ENCODE data around the gene SPINT2.

The SPINT2 gene

DNA sequence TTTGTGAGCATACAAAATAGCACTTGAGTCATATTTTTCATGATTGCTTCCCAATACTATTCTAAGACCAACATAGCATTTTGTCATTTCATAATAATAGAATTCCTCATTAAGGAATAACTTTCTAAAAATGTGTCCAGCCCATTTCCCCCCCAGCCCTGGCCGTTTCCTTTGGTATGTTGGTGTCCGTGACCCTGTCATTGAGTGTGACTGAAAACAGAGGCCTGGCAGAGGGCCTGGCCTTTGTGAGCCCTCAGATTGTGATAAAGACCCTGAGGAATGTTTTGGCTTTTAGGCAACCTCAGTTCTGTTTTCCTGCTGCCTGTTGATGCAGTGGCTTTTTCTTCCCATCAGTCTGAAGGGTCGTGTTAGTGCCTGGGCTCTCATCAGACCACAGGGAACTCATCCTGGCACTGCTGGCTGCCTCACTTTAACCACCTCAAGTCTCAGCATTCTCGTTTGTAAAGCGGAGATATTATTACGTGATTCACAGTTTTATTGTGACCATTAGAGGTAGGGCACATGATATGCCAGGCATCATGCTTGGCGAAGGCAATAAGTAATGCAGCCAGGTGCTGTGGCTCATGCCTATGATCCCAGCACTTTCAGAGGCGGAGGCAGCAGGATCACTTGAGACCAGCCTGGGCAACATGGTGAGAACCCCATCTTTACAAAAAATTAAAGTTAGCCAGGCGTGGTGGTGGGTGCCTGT is 13.8 kb downstream of the SPINT2 start:
- no peak overlapping the region for H3K4me3 ChIP-seq (ENCODE audit: low read depth, low read length)
- TF ChIP-seq, protein P1, sequence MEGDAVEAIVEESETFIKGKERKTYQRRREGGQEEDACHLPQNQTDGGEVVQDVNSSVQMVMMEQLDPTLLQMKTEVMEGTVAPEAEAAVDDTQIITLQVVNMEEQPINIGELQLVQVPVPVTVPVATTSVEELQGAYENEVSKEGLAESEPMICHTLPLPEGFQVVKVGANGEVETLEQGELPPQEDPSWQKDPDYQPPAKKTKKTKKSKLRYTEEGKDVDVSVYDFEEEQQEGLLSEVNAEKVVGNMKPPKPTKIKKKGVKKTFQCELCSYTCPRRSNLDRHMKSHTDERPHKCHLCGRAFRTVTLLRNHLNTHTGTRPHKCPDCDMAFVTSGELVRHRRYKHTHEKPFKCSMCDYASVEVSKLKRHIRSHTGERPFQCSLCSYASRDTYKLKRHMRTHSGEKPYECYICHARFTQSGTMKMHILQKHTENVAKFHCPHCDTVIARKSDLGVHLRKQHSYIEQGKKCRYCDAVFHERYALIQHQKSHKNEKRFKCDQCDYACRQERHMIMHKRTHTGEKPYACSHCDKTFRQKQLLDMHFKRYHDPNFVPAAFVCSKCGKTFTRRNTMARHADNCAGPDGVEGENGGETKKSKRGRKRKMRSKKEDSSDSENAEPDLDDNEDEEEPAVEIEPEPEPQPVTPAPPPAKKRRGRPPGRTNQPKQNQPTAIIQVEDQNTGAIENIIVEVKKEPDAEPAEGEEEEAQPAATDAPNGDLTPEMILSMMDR (IDR thresholded peaks at IDR 0.05; ENCODE audit: low read depth, low read length, missing control alignments): no peak
- no peak for DNase-seq (ENCODE audit: low read depth)

DNA sequence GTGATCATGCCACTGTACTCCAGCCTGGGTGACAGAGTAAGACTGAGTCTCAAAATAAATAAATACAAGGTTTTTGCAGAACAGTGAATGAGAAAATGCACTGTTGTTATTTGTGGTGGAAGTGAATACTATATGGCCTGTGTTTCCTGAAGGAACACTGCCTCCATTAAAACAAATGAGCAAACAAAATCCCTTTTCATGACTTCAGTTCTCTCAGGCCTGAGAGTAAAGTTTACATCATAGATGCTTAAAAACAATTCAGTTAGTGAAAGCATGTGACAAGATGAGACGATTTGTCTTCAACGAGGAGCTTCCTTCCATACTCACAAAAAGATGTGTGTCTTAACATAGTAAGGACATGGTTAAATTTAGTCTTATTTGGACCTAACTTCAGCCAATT is 14.4 kb downstream of the SPINT2 start:
- DNase-seq (ENCODE audit: low read depth): no peak
- TF ChIP-seq, protein P1 (IDR thresholded peaks at IDR 0.05; ENCODE audit: low read depth, low read length, missing control alignments): no peak
- H3K4me3 ChIP-seq (ENCODE audit: low read depth, low read length): no peak overlapping the region

DNA sequence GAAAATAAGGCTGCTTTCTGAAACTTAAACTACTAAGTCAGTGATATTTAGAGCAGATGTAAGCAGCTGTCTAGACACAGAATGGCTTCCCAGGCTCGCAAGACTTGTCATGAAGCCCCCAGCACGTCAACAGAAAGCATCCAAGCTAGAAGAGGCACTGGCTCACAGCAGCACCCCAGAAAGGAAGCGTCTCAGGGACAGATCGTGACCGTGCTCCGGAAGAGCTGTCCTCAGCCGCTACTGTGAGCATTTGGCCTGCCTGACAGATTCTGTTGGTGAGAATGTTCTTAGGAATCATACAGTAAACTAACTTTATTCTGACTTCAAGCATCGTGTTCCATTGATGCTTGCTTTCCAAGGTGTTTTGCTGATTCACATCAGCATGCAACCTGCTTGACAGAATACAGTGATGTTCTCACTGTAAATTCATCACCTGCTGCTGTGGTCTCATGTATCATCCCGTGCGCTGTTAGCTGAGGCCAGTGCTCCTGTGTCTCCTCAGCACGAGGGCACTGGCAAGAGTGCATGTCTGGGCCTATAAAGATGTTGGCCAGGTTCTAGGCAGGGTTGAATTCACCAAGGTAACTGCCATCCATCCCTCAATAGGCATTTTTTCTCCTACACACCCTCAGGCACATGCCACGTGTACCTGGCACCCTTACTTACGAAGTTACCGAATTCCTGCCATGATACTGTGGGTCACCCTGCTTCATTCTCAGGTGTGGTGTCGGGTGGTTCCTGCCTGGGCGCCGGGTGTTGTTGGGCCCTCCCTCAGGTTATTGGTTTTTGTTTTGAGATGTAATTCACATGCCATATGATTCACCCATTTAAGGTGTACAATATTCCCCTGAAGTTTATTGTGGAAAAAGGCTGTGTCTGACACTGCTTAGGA is 15.9 kb downstream of the SPINT2 start:
- DNase-seq (ENCODE audit: low read depth): no peak
- H3K4me3 ChIP-seq (ENCODE audit: low read depth, low read length): no peak overlapping the region
- TF ChIP-seq, protein P1 (IDR thresholded peaks at IDR 0.05; ENCODE audit: low read depth, low read length, missing control alignments): no peak

DNA sequence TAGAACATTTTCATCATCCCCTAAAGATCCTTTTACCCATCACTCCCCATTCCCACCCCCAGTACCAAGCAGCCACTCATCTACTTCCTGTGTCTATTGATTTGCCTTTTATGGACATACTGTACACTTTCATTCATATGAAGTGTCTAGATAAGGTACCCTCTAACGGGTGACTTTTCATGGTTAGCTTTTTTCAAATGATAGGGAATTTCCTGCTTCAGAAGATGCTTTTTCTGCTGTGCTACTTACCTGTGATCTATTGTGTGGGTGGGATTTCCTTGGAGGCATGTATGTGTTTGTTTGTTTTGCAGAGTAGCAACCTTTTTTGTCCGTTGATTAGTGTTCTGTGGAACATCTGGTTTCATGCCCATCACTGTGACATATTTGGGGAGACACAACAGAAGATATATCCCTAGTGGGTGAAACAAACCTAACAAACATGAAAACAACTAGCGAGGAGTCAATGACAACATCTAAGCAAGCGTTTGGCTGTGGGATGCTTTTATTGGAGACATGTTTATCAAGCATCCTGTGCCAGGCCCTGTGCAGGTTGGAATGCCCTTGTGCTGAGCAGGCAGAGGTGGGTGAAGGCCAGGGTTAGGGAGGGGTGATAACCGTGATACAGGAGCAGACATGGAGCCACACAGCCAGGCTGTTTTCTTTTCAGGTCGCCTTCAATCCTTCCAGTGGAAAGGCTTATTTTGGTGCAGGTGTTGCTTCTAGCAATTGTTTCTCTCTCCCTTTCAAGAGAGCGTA is 17.6 kb downstream of the SPINT2 start:
- TF ChIP-seq, protein P1 (IDR thresholded peaks at IDR 0.05; ENCODE audit: low read depth, low read length, missing control alignments): no peak
- H3K4me3 ChIP-seq (ENCODE audit: low read depth, low read length): no peak overlapping the region
- DNase-seq (ENCODE audit: low read depth): no peak

DNA sequence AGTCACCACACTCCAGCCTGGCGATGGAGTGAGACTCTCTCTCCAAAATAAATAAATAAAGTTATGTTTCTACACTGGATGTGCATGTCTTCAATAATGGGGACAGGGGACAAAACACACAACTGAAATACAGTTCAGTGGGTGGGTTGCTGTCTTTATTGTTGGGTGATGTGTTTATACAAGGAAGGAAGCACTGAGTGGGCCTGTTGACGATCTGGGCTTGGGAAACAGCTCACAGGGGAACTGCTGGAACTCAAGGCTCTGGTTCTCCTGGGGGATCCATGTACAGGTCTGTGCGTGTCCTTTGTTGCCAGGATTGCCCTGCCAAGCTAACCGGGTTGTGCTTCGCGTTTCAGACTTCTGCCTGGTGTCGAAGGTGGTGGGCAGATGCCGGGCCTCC is 18.9 kb downstream of the SPINT2 start:
- H3K4me3 ChIP-seq (ENCODE audit: low read depth, low read length): no peak overlapping the region
- DNase-seq (ENCODE audit: low read depth): no peak
- TF ChIP-seq, protein P1 (IDR thresholded peaks at IDR 0.05; ENCODE audit: low read depth, low read length, missing control alignments): no peak

DNA sequence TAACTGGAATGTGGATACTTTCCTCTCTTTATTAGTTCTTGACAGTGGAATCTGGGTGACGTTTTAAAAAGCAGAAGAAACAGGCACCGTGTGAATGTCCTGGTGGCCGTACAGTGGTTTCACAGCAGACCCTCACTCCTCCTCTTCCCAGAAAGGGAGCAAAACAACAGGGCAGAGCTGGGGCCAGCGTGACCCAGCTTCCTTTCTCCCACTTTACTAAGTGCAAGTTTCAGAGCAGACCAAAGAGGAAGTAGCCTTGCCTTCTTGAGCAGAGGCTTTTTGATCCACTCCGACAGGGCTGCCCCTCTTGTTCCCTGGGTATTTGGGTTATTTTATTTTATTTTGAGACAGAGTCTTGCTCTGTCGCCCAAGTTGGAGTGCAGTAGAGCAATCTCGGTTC is 20.0 kb downstream of the SPINT2 start:
- no peak overlapping the region for H3K4me3 ChIP-seq (ENCODE audit: low read depth, low read length)
- DNase-seq (ENCODE audit: low read depth): no peak
- TF ChIP-seq, protein P1 (IDR thresholded peaks at IDR 0.05; ENCODE audit: low read depth, low read length, missing control alignments): no peak
